ENCODE results near the gene ADGRB3.

ADGRB3 gene

DNA sequence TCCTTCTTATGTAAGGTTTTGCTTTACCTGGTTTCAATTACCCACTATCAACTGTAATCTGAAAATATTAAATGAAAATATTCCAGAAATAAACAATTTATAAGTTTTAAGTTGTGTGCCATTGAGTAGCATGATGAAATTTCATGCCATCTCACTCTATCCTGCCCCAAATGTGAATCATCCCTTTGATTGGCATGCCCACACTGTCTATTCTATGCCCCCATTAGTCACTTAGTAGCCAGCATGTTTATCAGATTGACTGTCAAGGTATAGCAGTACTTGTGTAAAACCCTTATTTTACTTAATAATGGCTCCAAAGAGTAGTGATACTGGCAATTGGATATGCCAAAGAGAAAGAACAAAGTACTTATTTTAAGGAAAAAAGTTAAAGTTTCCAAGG, 403.8 kb downstream of the ADGRB3 start:
- TF ChIP-seq POLR2A (IDR thresholded peaks at IDR 0.05; ENCODE audit: low read depth, low read length): no peak
- FAIRE-seq (no peak), DNase-seq (ENCODE audit: insufficient read length, low spot score) (no peak)

DNA sequence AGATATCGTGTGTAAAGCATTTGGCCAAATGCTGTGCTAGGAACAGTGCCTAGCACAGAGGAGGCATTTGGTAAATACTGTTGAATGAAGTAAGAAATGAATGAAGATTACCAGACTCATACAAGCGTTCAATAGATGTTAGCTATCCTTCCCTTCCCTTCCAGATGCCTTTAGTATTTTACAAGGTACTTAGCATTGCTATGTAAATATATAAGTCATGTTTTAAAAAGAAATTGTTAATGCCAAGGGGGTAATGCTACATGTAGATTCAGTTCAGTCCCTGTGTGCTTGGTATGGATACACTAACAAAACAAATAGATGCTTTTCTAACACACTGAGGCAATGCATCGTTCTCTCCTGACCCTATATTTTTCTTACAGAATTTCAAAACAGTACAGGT, 407.2 kb downstream of the ADGRB3 start:
- FAIRE-seq (no peak), DNase-seq (ENCODE audit: insufficient read length, low spot score) (no peak)
- TF ChIP-seq POLR2A (IDR thresholded peaks at IDR 0.05; ENCODE audit: low read depth, low read length): no peak

DNA sequence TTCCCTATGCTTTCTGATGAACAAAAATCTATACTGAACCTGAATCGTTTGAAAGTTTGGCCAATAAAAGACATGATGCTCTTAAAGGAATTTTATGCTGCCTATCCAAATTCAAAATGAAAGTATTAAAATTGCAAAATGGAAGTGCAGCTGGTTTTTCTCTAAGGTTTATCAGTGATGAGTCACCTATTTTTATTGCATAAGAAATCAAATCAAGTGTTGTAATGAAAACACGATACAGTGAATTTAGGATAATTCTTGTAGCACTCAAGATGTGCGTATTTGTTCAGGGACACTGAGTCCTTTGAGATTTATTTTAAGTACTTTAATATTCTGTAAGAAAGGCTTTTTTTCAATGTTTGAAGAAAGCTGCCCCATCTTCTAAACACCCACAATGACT, 409.5 kb downstream of the ADGRB3 start:
- DNase-seq (ENCODE audit: insufficient read length, low spot score) (no peak), FAIRE-seq (no peak)
- TF ChIP-seq POLR2A (IDR thresholded peaks at IDR 0.05; ENCODE audit: low read depth, low read length): no peak

DNA sequence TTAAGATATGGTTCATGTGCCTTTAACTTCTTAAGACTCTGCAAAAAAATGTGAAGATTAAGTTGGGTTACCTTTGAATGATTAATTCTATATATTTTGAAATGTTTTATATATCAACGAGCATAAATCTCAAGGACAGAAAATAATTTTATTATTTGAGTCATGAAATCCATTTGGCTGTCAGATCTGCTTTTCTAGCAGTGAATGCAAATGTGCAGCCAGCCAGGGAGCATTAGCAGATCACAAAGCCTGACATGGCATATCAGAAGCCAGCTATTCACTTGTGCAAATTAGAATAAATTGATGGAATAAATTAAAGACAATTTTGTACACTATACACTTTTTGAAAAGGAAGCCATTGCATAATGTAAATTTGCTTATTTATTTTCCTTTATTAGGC, 424.3 kb downstream of the ADGRB3 start:
- FAIRE-seq: no peak
- TF ChIP-seq POLR2A (IDR thresholded peaks at IDR 0.05; ENCODE audit: low read depth, low read length): no peak
- no peak for DNase-seq (ENCODE audit: insufficient read length, low spot score)

DNA sequence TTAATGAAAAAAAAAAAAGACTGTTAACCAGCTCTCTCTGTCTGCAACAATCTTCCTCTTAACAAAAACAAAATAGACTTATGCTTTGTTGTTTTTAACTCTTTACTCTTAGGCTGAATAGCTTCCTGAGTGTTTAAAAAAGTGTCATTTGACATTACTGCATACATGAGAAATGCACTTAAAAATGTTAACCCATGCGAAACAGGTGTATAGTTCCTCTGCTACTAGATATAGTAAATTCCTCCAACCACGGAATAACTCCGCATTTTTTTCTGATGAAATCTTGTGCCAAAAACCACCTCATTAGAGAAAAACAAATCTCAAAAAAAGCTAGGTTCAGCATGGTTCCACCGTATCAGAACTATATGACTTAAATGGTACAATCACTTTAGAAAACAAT, 426.0 kb downstream of the ADGRB3 start:
- no peak for TF ChIP-seq POLR2A (IDR thresholded peaks at IDR 0.05; ENCODE audit: low read depth, low read length)
- no peak for FAIRE-seq
- no peak for DNase-seq (ENCODE audit: insufficient read length, low spot score)

DNA sequence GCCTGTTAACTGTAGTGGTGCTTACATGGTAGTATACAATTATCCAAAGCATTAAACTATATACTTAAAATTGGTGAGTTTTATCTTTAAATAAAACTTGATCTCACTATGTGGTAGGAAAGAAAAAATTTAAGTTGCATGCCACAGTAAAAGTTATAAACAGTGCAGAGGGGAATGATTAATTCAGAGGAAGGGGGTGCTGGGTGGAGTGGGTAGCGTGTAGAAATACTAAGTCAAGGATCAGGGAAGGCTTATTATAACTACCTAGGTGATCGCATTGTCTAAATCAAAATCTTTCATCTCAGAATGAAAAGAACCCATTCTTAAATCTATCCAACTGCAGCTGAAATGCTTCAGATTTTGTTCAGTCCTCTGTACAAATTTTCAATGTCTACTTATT, 428.3 kb downstream of the ADGRB3 start:
- no peak for TF ChIP-seq POLR2A (IDR thresholded peaks at IDR 0.05; ENCODE audit: low read depth, low read length)
- FAIRE-seq: no peak
- no peak for DNase-seq (ENCODE audit: insufficient read length, low spot score)

DNA sequence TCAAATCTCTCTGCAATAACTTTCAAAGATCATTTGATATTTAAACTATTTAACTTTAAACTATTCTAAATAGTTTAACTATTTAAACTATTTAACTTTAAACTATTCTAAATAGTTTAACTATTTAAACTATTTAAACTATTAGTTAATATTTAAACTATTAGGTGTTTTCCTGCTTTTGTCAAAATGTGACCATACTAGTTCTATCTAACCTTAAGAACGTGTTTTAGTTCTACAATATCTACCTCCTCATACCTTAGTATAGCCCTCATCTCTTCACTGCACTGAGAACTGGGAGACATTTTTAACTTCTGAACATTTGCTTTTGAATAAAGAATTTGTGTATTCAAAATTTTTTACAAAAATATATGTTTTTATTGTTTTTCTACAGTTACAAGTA, 429.1 kb downstream of the ADGRB3 start:
- DNase-seq (ENCODE audit: insufficient read length, low spot score) (no peak), FAIRE-seq (no peak)
- TF ChIP-seq POLR2A (IDR thresholded peaks at IDR 0.05; ENCODE audit: low read depth, low read length): no peak

DNA sequence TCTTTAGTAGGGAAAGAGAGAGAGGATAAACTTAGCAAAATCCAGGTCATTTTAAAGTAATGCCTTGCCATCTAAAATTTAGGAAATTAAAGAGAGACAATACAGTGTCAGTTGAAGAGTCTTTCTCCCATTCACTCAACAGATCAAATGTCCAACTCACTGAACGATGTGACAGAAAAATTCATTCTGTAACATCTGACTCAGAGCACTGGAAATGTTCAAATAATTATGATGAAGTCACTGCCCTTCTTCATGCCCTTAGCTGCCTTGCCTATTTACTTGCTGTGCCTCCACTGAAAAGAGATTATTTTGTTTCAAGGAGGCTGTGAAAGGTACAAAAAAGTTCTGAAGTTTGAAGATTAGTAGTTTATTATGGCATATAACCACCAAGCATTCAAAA, 434.8 kb downstream of the ADGRB3 start:
- no peak for FAIRE-seq
- DNase-seq (ENCODE audit: insufficient read length, low spot score): no peak
- TF ChIP-seq POLR2A (IDR thresholded peaks at IDR 0.05; ENCODE audit: low read depth, low read length): no peak

DNA sequence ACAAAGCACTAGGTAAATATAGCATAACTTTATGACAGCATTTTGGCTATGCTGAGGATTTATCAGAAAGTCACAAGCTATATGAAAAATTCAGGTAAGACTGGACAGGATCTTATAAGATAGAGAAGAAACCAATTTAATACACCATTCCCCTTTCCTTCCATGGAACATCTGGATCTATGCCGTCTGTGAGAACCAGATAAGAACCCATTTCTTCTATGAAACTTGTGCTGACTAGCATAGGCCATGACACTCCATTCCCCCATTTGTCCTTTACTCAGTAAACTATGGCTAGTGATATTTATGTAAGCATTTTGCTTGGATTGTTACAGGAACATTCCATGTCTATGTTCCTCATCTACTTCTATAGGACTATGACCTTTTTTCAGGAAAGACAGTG, 437.7 kb downstream of the ADGRB3 start:
- DNase-seq (ENCODE audit: insufficient read length, low spot score): no peak
- no peak for FAIRE-seq
- TF ChIP-seq POLR2A (IDR thresholded peaks at IDR 0.05; ENCODE audit: low read depth, low read length): no peak

DNA sequence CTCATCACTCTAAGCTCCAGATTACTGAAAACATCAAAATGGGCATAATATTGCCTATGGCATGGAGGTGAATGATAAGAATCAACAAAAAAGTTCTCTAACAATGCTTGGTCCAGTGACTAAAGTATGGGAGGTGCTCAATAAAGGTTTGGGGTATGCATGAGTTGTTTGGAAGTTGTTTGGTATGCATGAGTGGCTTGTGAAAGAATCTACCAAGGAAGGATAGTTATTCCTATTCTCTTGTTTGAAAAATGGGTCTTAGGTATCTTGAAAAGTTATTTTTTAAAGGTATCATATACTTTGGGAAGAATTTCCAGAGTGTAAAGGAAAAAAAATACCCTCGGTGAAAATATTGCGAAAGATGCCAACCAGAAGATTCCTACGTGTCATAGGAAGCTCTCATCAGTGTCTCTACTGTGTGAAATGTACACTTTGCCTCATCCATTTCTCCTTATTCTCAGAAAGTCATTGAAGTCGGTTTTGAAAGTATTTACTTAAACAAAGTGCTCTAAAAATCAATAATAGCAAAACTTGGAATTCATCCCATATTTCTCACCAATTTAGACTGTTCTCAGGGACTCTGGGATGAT, 449.8 kb downstream of the ADGRB3 start:
- FAIRE-seq: no peak

DNA sequence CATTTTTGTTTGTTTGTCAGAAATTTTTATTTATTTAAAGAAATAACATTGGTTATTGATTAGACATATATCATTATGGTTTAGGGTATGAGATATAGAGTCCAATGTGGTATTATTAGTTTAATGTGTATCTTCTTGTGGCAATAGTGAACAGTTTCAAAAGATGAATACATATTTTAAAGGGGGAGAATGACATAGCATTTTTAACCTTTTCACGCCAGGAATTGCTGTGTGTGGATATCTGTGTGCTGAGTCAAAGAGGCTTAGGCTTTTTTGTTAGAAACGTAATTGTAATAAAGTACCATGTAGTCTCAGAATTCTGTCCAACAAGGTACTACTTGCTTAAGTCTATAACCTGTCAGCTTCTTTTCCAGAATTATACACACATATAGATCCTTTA, 451.6 kb downstream of the ADGRB3 start:
- FAIRE-seq (no peak), DNase-seq (ENCODE audit: insufficient read length, low spot score) (no peak)
- no peak for TF ChIP-seq POLR2A (IDR thresholded peaks at IDR 0.05; ENCODE audit: low read depth, low read length)

More for the DNA sequence above, 449.8 kb downstream of the ADGRB3 start:
- DNase-seq (ENCODE audit: insufficient read length, low spot score): no peak
- TF ChIP-seq POLR2A (IDR thresholded peaks at IDR 0.05; ENCODE audit: low read depth, low read length): no peak

DNA sequence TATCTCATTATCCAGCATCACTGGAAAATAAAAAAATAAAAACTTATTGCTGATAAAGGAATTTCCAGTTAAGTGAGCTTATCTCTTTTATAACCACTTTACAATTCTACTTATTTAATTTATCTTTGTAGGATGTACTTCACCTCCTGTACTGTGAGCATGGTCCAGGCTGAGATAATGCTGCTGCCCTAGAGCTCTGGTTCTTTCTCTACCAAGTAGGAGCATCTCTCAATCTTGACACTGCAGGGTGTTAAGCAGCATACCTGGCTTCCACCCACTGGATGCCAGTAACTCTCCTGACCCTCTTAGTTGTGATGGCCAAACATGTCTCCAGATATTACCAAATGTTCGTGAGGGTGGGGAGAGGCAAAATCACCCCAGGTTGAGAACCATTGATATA, 454.5 kb downstream of the ADGRB3 start:
- DNase-seq (ENCODE audit: insufficient read length, low spot score) (no peak), FAIRE-seq (no peak)
- no peak for TF ChIP-seq POLR2A (IDR thresholded peaks at IDR 0.05; ENCODE audit: low read depth, low read length)

DNA sequence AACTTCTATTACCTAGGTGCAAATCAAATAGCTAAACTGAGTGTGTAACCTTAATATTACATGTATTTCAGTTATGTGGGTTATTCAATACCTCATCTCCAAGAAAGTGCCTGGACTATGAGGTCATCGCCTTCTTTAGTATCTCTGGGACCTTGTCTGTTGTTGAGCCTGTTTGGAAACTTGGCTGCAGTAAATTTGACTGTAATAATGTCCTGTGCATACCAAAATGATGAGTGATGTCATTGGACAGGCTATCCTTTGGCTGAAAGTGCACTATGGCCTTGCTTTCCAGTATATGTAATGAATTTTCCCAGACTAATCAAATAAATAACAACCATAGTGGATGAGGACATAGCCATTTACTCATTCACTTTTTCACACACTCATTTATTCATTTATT, 455.1 kb downstream of the ADGRB3 start:
- peak; percentile 4 for DNase-seq (ENCODE audit: insufficient read length, low spot score)
- TF ChIP-seq POLR2A (IDR thresholded peaks at IDR 0.05; ENCODE audit: low read depth, low read length): no peak
- FAIRE-seq: peak; percentile 30

DNA sequence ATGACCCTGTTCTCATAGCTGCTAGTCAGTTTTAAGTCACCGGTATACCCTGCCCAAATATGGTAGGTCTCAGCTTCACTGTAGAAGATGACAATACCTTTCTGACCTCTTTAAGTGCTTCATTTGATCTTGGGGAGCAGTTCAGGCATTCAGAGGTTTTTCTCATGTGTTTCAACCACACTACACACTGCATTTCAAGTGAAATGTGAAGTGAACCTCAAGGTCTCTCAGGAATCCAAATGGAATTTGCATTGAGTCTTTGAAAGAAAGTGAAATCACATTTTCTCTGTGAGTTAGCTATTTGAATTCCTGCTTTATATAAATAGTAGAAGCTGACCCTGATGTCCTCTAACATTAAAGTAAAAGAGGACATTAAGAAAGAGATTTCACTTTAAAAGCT, 461.6 kb downstream of the ADGRB3 start:
- FAIRE-seq: no peak
- no peak for TF ChIP-seq POLR2A (IDR thresholded peaks at IDR 0.05; ENCODE audit: low read depth, low read length)
- no peak for DNase-seq (ENCODE audit: insufficient read length, low spot score)

DNA sequence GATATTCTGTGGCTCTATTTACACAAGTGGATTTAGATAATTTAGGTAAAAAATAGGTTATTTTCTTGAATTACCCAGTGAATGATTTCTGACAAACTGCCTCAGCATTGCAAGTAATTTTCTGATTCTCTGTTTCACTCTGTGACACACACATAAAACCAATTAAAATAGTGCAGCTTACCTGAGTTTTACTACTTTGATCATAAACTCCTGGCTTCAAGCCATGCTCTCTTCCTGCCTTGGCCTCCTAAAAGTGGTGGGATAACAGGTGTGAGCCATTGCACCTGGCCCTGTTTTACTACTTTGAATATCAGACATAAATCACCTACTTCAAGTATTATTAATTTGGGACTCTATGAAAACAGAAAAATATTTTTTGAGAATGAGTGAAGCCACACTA, 462.9 kb downstream of the ADGRB3 start:
- DNase-seq (ENCODE audit: insufficient read length, low spot score) (no peak), FAIRE-seq (no peak)
- no peak for TF ChIP-seq POLR2A (IDR thresholded peaks at IDR 0.05; ENCODE audit: low read depth, low read length)

DNA sequence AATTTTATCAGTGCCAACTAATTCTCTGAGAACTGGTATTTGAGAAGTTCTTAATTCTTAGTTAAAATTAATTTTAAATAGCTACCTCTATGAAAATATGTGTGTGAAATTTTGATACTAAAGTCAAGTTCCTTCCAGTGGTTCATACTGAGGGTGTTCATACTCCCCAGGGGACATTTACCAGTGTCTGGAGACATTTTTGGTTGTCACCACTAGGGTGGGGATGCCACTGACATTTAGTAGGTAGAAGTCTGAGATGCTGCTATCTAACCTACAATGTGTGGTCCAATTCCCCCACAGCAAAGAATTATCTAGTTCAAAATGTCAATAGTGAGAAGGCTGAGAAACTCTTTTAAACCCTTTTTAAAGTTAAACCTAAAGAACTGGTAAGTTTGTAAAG, 463.8 kb downstream of the ADGRB3 start:
- no peak for FAIRE-seq
- DNase-seq (ENCODE audit: insufficient read length, low spot score): no peak
- TF ChIP-seq POLR2A (IDR thresholded peaks at IDR 0.05; ENCODE audit: low read depth, low read length): no peak

Data from H54 (cell line).